Fibroblast of villous mesenchyme (primary cell): ENCODE data around the gene PON2. TPM values are rescaled to one million over a fixed set of nuclear protein-coding genes. Genes with fewer than 3 reads are reported as not detected.
"Not testable (repeated sequence)": the region's sequence is repeated elsewhere in the genome, so short reads cannot be mapped to it uniquely, and the experiment has no call there.

Experiments used
- DNase-seq: peaks from one replicate; pipeline ENCODE4 v3.0.0-alpha.2; 2010; ENCODE audit warnings: low read depth
- H3K4me3 ChIP-seq: 2 replicates; pipeline ENCODE4 v1.5.1; 2011; ENCODE audit warnings: low read depth, mild to moderate bottlenecking, low read length
- CTCF ChIP-seq: IDR thresholded peaks from 2 replicates; pipeline ENCODE4 v1.5.1; 2012; ENCODE audit warnings: low read depth, mild to moderate bottlenecking, low read length; ENCODE audit not compliant: insufficient read depth
- total RNA-seq: library from RNA; depleted of rRNA; stranded (reverse); fragments of >200 nt; gene quantifications from 2 replicates; pipeline ENCODE4 v1.2.3, GENCODE V29; 2012

Gene PON2
- total RNA-seq, 1 donor: 95.9 TPM

DNA sequence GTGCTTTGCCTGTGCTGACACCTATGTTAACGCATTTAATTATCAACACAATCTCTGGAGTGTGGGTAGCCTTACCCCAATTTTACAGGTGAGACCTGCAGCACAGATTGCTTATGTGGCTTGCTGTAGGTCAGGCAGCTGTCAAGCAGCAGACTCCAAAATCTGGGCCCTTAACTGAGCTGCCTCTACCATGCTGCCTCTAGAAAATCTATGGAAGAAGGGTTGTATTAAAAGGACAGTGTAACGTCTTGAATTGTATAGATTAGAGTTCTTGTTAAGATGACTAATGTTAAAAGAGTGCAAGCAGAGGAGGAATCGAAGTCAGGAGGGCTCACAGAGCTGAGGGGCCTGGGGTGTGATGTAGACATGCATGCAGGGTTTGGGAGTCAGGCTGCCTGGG is 37.4 kb downstream of the PON2 start:
- TF ChIP-seq CTCF: no peak
- H3K4me3 ChIP-seq: no peak overlapping the region

GRCh38 chr7:95396136-95397032 is 38.4 kb downstream of the PON2 start, which contains the start of gene PON3:
TSS of gene PON3 (minus strand) at chr7:95396375. CDS start at chr7:95396350, 25 bp downstream.
- no peak for DNase-seq
- no peak for TF ChIP-seq CTCF
- peak within 1 kb of the TSS; percentile 49 for H3K4me3 ChIP-seq

More for the DNA sequence above, 37.4 kb downstream of the PON2 start:
- no peak for DNase-seq

DNA sequence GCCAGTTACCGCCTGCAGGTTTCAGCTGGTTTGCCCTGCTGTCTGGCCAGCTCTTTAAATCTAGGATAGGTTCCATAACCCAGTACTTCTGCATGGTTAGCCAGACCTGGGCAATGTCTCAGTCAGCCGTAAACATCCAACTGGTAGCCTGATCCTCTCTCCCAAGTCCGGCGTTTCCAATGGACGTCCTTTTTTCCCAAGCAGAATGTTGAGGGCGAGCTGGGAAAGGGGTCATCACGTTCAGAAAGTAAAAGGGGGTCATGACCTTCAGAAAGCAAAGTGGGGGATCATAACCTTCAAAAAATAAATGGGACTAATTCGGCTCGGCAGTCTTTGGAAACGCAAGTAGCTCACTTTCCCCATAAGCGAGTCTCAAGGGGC is 39.1 kb downstream of the PON2 start:
- no peak overlapping the region for H3K4me3 ChIP-seq
- TF ChIP-seq CTCF: no peak
- no peak for DNase-seq

DNA sequence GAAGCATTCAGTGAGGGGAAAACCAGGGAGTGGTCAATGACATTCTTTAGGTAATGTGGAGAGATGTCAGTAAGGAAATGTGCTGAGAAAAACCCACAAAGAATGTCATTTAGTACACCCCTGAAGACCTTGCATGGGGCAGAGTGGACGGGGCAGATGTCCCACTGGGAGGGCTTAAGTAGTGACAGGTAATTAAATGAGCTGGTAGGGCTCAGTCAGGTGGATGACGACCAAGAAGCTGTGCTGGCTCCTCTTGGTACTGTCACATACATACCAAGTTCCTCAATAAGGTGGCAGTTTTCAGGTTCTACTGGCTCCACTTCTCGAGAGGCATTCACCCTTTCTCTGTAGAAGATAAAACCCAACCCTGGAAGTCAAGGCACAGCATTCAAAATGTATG is 40.5 kb downstream of the PON2 start:
- DNase-seq: no peak
- no peak overlapping the region for H3K4me3 ChIP-seq
- TF ChIP-seq CTCF: no peak

GRCh38 chr7:95391761-95392160 is 43.1 kb downstream of the PON2 start:
- peak; percentile 10 for DNase-seq
- no peak for TF ChIP-seq CTCF
- no peak overlapping the region for H3K4me3 ChIP-seq

DNA sequence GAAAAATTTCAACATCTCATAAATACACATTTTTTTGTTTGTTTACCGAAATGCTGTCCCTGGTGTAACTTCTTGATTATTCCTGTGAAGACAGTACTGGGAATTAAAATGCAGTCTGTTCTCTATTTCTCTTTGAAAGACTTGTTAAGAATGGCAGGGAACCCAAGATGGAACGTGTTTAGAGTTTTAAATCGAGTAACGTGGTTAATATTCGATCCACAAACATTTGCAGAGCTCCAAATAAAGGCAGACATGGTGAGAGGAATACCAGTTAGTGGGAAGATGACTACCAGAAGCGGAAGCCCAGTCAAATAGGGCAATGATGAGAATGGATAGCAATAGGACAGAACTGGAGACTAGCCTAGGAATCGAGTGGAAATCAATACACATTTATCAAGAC is 45.3 kb downstream of the PON2 start:
- DNase-seq: no peak
- TF ChIP-seq CTCF: no peak

DNA sequence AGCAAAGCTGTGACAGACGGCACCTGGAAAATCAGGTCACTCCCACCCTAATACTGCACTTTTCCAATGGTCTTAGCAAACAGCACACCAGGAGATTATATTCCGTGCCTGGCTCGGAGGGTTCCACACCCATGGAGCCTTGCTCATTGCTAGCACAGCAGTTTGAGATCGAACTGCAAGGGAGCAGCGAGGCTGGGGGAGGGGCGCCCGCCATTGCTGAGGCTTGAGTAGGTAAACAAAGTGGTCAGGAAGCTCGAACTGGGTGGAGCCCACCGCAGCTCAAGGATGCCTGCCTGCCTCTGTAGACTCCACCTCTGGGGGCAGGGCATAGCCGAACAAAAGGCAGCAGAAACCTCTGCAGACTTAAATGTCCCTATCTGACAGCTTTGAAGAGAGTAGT is 55.4 kb downstream of the PON2 start:
- not testable (repeated sequence) for H3K4me3 ChIP-seq, DNase-seq

More for the DNA sequence above, 45.3 kb downstream of the PON2 start:
- no peak overlapping the region for H3K4me3 ChIP-seq
